K562 (cell line): ENCODE measurements around the gene TEKT2.

Experiments used
- EP300 ChIP-seq: IDR thresholded peaks from 2 replicates; pipeline ENCODE4 v1.6.1; 2012; ENCODE audit warnings: low read length, improper control_type of control experiment
- FOXM1 ChIP-seq, 2 experiments: fragments of 450-650 bp in 1 of 2; sonication (generic) in 1 of 2; formaldehyde crosslinking in 1 of 2; IDR thresholded peaks; 2 replicates each; pipeline versions ENCODE4 v1.6.1 to v1.9.0; 2017 to 2022; ENCODE audit warnings: low read depth in 2 of 2, mild to moderate bottlenecking in 2 of 2, missing genetic modification reagents in 1 of 2, moderate library complexity in 1 of 2
- IRF2 ChIP-seq: sonication (generic); formaldehyde crosslinking; IDR thresholded peaks from 2 replicates; pipeline ENCODE4 v1.8.1; 2022; ENCODE audit warnings: mild to moderate bottlenecking, missing genetic modification reagents
- MEF2D ChIP-seq: conservative IDR thresholded peaks from 2 replicates; pipeline ENCODE4 v1.6.1; 2016; ENCODE audit warnings: low read depth, missing genetic modification characterization, missing compliant biosample characterization
- POU5F1 ChIP-seq: fragments of 150-350 bp; IDR thresholded peaks from 2 replicates; pipeline ENCODE4 v1.6.1; 2014; ENCODE audit warnings: borderline replicate concordance, low read length, low read depth, mild to moderate bottlenecking; ENCODE audit not compliant: partially characterized antibody
- RBFOX2 ChIP-seq: fragments of 200-400 bp; formaldehyde crosslinking; IDR thresholded peaks from 2 replicates; pipeline ENCODE4 v1.6.1; 2017; ENCODE audit warnings: low read depth, mild to moderate bottlenecking, low read length, moderate library complexity
- ZBTB1 ChIP-seq: sonication (generic); formaldehyde crosslinking; IDR thresholded peaks from 2 replicates; pipeline ENCODE4 v1.8.1; 2023; ENCODE audit warnings: missing genetic modification reagents, low read depth, mild to moderate bottlenecking, borderline replicate concordance
- ZNF354B ChIP-seq: fragments of 250-450 bp; sonication (Bioruptor Pico); IDR thresholded peaks from 2 replicates; pipeline ENCODE4 v1.4.0; 2020
- TF ChIP-seq, protein P1 (sequence below), 3 experiments: IDR thresholded peaks in 2 of 3; conservative IDR thresholded peaks in 1 of 3; 2 replicates each; pipeline ENCODE4 v1.5.1; 2011 to 2012; ENCODE audit warnings: low read length in 3 of 3, mild to moderate bottlenecking in 3 of 3, control low read depth in 2 of 3, improper control_type of control experiment in 1 of 3, inconsistent platforms in 1 of 3, low read depth in 1 of 3, mixed read lengths in 1 of 3, moderate library complexity in 1 of 3; ENCODE audit not compliant: insufficient read depth in 2 of 3

DNA sequence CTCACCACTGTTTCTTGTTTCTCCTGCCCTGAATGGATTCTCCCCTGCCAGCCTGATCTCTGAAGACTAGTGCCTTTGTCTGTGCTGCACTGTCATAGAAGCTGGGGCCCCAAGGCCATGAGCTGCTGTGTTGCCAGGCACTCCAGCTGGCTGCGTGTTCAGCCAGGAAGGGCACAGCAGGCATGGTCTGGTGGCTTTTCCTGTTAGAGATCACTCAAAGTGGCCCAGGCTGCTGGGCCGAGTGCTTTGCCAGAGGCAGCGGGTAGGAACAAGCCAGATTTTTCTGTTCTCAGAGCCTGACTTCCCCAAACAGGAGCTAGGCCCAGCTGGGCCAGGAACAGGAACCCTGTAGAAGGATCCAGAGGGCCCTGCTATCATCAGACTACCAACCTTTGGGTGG lies 10.0 kb downstream of the TEKT2 start:
- TF ChIP-seq RBFOX2 (no peak), FOXM1 (IDR thresholded peaks at IDR 0.05; ENCODE audit: low read depth) (no peak), FOXM1 (CRISPR knock-in tag; IDR thresholded peaks at IDR 0.05; ENCODE audit: low read depth) (no peak), POU5F1 (no peak), ZBTB1 (CRISPR knock-in tag) (no peak), IRF2 (CRISPR knock-in tag) (no peak), MEF2D (no peak), EP300 (no peak), ZNF354B (no peak)
- TF ChIP-seq, protein P1, sequence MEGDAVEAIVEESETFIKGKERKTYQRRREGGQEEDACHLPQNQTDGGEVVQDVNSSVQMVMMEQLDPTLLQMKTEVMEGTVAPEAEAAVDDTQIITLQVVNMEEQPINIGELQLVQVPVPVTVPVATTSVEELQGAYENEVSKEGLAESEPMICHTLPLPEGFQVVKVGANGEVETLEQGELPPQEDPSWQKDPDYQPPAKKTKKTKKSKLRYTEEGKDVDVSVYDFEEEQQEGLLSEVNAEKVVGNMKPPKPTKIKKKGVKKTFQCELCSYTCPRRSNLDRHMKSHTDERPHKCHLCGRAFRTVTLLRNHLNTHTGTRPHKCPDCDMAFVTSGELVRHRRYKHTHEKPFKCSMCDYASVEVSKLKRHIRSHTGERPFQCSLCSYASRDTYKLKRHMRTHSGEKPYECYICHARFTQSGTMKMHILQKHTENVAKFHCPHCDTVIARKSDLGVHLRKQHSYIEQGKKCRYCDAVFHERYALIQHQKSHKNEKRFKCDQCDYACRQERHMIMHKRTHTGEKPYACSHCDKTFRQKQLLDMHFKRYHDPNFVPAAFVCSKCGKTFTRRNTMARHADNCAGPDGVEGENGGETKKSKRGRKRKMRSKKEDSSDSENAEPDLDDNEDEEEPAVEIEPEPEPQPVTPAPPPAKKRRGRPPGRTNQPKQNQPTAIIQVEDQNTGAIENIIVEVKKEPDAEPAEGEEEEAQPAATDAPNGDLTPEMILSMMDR (IDR thresholded peaks at IDR 0.05 in 2 of 3, conservative IDR thresholded peaks at IDR 0.05 in 1 of 3; ENCODE audit: insufficient read depth in 2 of 3, low read depth in 1 of 3, low read length in 3 of 3) = no peak
